Renal cortical epithelial cell (primary cell): ENCODE data around the gene TMEM270. TPM values are rescaled to one million over a fixed set of nuclear protein-coding genes. Genes with fewer than 3 reads are reported as not detected.
"Not testable (repeated sequence)": the region's sequence is repeated elsewhere in the genome, so short reads cannot be mapped to it uniquely, and the experiment has no call there.

Source experiments
- DNase-seq: peaks from one replicate; pipeline ENCODE4 v3.0.0-alpha.2; 2011; ENCODE audit warnings: low read depth
- total RNA-seq: library from RNA; depleted of rRNA; stranded (reverse); fragments of >200 nt; gene quantifications from 2 replicates; pipeline ENCODE4 v1.2.3, GENCODE V29; 2014

The TMEM270 gene
- total RNA-seq, 1 donor from 2014 or later, result not detected

DNA sequence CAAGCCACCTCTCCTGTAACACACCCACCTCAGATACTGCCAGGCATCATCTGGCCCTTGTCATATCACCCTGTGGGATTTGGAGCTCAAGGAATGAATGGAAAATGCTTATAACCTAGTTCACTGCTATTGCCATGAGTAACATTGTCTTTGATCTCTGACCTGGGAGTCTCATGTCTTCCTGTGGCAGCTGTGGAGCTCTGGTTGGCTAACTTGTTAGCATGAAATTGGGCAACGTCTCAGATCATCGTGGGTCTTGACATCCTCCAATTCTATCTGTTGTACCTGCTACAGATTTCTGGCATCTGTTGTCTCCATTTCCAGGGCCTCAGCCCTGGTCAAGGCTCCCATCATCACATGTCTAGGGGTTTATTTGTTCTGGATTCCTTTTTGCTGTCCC lies 2.2 kb upstream of the TMEM270 start:
- no peak for DNase-seq

- DNase-seq, result no peak
Observed at GRCh38 chr7:73861305-73861704, 346 bp downstream of the TMEM270 start.

GRCh38 chr7:73864981-73865711 lies 4.2 kb downstream of the TMEM270 start:
- no peak for DNase-seq

GRCh38 chr7:73865738-73866445 lies 4.9 kb downstream of the TMEM270 start:
- DNase-seq, result peak; percentile 23

- no peak for DNase-seq
Observed at GRCh38 chr7:73866446-73866767, 5.4 kb downstream of the TMEM270 start.

DNA sequence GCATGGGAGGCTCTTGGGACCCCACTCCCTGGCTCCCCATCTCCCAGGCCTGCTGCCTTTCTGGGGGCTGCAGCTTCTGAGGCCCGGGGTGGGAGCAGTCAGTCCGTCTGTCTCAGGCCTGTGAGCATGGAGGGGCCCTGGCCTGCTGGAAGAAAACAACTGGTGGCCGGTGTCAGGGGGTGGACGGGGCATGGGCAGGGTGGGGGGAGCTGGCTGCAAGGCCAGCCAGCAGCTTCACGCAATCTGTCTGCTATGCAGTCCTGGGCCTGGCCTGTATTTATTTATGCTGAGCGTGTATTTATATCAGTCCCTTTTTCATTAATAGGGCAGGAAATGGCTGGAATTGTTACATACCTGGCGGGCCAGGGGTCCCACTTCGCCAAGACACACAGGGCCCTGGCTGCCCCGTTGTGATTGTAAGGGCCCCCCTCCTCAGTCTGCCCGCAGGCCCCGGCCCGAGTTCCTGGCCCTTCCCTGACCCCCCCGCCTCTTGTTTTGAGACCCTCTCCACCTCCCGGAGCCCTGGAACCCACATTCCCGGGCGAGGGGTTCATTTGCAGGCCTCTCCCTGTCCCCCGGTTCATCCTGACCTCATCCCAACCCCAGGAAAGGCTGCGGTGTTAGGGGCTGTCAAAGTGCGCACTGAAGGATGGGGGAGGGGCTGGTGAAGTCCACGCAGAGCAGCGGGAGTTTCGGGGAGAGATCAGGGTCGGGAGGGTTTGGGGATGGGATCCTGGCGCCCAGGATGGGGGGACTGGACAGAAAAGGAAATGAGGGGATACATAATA lies 8.2 kb downstream of the TMEM270 start:
- no peak for DNase-seq

GRCh38 chr7:73870041-73870492 lies 9.1 kb downstream of the TMEM270 start:
- DNase-seq, result no peak

- no peak for DNase-seq
Observed at GRCh38 chr7:73871163-73872011, 10.4 kb downstream of the TMEM270 start.

- DNase-seq, result no peak
Observed at GRCh38 chr7:73872056-73872908, 11.3 kb downstream of the TMEM270 start.

GRCh38 chr7:73876361-73876760 lies 15.4 kb downstream of the TMEM270 start:
- no peak for DNase-seq

DNA sequence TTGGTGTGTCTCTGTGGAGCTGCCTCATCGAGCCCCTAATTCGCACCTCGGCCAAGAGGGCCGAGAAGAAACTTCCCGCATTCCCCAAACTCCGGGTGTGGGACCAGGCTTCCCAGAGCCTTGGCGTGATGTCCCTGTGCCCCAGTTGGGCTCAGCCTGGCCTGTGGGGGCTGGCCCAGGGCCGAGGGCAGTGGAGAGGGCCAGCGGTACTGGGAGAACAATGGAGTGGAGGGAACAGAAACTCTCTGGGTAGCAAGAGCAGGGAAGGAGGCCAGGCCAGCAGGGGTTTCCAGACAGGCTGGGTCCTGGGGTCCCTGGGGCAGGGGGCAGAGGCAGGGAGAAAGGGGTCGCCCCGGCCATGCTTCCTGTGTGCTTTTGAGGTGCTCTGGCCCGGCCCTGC lies 16.0 kb downstream of the TMEM270 start:
- no peak for DNase-seq

- DNase-seq, result no peak
Observed at GRCh38 chr7:73879977-73880681, 19.2 kb downstream of the TMEM270 start.

- no peak for DNase-seq
Observed at GRCh38 chr7:73880755-73881328, 19.9 kb downstream of the TMEM270 start.

GRCh38 chr7:73881352-73882046 lies 20.5 kb downstream of the TMEM270 start:
- DNase-seq, result no peak

DNA sequence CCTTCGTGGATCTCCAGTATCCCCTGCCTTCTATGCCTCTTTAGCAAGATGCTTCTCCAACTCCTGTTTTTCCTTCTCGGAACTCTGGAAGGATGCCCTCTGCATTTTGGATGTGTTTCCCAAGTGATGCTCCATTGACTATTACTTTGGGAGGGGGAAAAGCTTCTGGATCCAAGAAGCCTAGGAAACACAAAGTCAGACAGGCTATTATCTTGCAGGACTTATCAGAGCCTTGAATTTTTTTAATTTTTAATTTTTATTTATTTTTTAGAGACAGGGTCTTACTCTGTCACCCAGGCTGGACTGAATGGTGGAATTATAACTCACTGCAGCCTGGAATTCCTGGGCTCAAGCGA lies 21.1 kb downstream of the TMEM270 start:
- no peak for DNase-seq

- not testable (repeated sequence) for DNase-seq
Observed at GRCh38 chr7:73884867-73885422, 24.0 kb downstream of the TMEM270 start.

DNA sequence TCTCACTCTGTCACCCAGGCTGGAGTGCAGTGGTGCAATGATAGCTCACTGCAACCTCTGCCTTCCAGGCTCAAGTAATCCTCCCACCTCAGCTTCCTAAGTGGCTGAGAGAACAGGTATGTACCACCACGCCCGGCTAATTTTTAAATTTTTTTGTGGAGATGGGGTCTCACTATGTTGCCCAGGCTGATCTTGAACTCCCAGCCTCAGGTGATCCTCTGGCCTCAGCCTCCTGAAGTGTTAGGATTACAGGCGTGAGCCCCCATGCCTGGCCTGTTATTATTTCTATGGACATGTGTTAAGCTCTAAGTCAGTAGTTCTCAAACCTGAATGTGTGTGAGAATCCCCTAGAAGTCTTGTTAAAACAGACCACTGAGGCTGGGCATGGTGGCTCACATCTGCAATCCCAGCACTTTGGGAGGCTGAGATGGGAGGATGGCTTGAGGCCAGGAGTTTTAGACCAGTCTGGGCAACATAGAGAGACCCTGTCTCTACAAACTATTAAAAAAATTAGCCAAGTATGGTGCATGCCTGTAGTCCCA lies 24.5 kb downstream of the TMEM270 start:
- DNase-seq, result no peak

DNA sequence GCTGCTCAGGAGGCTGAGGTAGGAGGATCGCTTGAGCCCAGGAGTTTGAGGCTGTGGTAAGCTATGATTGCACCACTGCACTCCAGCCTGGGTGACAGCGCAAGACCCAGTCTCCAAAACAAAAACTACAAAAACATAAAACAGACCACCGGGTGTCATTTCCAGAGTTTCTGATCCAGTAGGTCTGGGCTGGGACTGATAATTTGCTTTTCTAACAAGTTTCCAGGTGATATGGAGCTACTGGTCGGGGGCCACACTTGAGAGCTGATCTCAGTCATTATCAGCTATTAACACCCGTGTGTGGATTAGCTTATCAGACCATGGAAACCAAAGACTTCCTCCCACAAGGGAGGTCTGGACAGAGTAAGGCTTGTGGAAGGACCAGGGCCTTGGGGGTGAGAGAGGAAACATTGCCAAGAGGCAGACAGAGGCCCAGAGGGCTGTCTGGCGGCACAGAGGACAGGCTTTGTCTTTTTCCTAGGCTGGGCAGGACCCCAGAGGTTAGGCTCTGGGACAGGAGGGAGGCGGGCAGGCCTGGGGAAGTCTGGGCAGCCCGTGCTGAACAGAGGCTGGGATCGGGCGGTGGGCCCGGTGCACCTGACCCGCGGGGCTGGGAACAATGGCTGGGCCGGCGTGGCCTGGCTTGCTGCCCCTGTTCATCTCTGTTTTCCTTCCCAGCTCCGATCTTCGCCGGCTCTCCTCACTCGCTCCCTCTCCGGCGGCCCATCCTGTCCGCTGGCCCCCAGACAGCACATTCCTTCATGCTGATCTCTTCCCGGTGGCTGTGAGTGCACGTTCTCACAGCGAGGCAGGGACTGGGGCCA lies 25.2 kb downstream of the TMEM270 start:
- no peak for DNase-seq
